ENCODE measurements around the gene TBC1D4. TPM values are rescaled to one million over a fixed set of nuclear protein-coding genes. Genes with fewer than 3 reads are reported as not detected.
"Not testable (repeated sequence)": the region's sequence is repeated elsewhere in the genome, so short reads cannot be mapped to it uniquely, and the experiment has no call there.

Gene TBC1D4
- total RNA-seq, 1 donor from 2014 or later = 9.5 TPM

GRCh38 chr13:75364131-75364713, 117.7 kb downstream of the TBC1D4 start:
- no peak for DNase-seq (ENCODE audit: low spot score)

GRCh38 chr13:75363371-75363770, 118.6 kb downstream of the TBC1D4 start:
- ATAC-seq = no peak

More at GRCh38 chr13:75364131-75364713, 117.7 kb downstream of the TBC1D4 start:
- no peak for ATAC-seq

GRCh38 chr13:75362026-75362425, 119.9 kb downstream of the TBC1D4 start:
- DNase-seq (ENCODE audit: low spot score) (no peak), ATAC-seq (no peak)

More at GRCh38 chr13:75363371-75363770, 118.6 kb downstream of the TBC1D4 start:
- DNase-seq (ENCODE audit: low spot score) = no peak

GRCh38 chr13:75360170-75360569, 121.8 kb downstream of the TBC1D4 start:
- DNase-seq (ENCODE audit: low spot score) (no peak), ATAC-seq (no peak)

- no peak for ATAC-seq
- DNase-seq (ENCODE audit: low spot score) = no peak
Measured at GRCh38 chr13:75359266-75359665, 122.7 kb downstream of the TBC1D4 start.

GRCh38 chr13:75357576-75358289, 124.2 kb downstream of the TBC1D4 start:
- DNase-seq (ENCODE audit: low spot score) (no peak), ATAC-seq (peak; percentile 92)

GRCh38 chr13:75356421-75356820, 125.5 kb downstream of the TBC1D4 start:
- ATAC-seq (no peak), DNase-seq (ENCODE audit: low spot score) (no peak)

GRCh38 chr13:75355609-75356008, 126.4 kb downstream of the TBC1D4 start:
- ATAC-seq = no peak
- DNase-seq (ENCODE audit: low spot score) = no peak

- no peak for ATAC-seq
- no peak for DNase-seq (ENCODE audit: low spot score)
Measured at GRCh38 chr13:75353781-75354193, 128.2 kb downstream of the TBC1D4 start.

- DNase-seq (ENCODE audit: low spot score) (no peak), ATAC-seq (no peak)
Measured at GRCh38 chr13:75352641-75353327, 129.2 kb downstream of the TBC1D4 start.

GRCh38 chr13:75351538-75351937, 130.4 kb downstream of the TBC1D4 start:
- not testable (repeated sequence) for DNase-seq (ENCODE audit: low spot score); ATAC-seq

- ATAC-seq (no peak), DNase-seq (ENCODE audit: low spot score) (no peak)
Measured at GRCh38 chr13:75347925-75348324, 134.0 kb downstream of the TBC1D4 start.

GRCh38 chr13:75347457-75347856, 134.5 kb downstream of the TBC1D4 start:
- ATAC-seq (peak; percentile 24), DNase-seq (ENCODE audit: low spot score) (no peak)

GRCh38 chr13:75345193-75345592, 136.8 kb downstream of the TBC1D4 start:
- DNase-seq (ENCODE audit: low spot score) = no peak

GRCh38 chr13:75341028-75341427, 140.9 kb downstream of the TBC1D4 start:
- no peak for DNase-seq (ENCODE audit: low spot score)
- no peak for ATAC-seq

More at GRCh38 chr13:75345193-75345592, 136.8 kb downstream of the TBC1D4 start:
- no peak for ATAC-seq

GRCh38 chr13:75339635-75340374, 142.2 kb downstream of the TBC1D4 start:
- ATAC-seq = no peak
- DNase-seq (ENCODE audit: low spot score) = no peak

GRCh38 chr13:75334634-75335447, 147.1 kb downstream of the TBC1D4 start:
- DNase-seq (ENCODE audit: low spot score) (no peak), ATAC-seq (no peak)

GRCh38 chr13:75333103-75333502, 148.9 kb downstream of the TBC1D4 start:
- DNase-seq (ENCODE audit: low spot score) (no peak), ATAC-seq (peak; percentile 27)

GRCh38 chr13:75331792-75332349, 150.1 kb downstream of the TBC1D4 start:
- no peak for ATAC-seq
- no peak for DNase-seq (ENCODE audit: low spot score)

- ATAC-seq (no peak), DNase-seq (ENCODE audit: low spot score) (no peak)
Measured at GRCh38 chr13:75330770-75331169, 151.2 kb downstream of the TBC1D4 start.

Measured in left lobe of liver (tissue), 2 donors.